ENCODE results near the gene SMURF2.

The SMURF2 gene

DNA sequence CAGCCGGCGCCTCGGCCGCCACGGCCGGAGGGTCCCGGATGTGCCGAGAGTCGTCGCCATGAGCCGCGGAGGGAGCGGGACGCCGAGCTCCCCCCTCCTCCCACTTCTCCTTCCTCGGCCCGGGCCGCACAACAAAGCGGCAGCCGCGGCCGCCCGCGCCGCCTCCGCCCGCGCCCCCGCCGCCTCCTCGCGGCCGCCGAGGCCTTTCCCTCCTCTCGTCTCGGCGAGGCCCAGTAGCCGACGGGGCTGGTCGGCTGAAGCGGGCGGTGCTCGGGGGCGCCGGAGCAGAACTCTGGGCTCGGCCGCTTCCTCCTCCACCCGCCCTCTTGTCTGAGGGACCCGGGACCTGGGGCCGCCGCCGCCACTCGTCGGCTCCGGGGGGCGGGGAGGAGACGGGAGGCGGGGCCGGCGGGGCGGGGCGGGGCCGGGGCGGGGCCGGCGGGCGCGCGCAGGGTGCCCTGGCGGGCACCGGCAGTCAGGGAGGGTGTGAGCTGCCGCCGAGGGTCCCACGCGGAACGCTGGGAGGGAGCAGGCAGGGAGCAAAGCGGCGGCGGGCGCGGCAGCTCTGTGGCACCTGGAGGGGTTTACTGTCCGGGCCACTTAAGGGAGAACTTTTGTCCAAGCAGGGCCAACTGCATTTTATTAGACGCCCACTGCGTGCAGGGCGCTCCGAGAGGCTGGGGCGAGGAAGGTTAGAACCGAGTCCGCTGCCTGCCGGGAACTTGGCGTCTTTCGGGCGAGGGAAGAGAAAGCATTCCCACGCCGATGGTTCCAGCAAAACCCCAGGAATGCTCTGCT is at the start of gene SMURF2:
Gene SMURF2 (minus strand): TSS at position 332 of the 798 bp plus-strand sequence. CDS start 427 bp downstream, outside the sequence.
- DNase-seq (ENCODE audit: low read depth), result peak; percentile 29

DNA sequence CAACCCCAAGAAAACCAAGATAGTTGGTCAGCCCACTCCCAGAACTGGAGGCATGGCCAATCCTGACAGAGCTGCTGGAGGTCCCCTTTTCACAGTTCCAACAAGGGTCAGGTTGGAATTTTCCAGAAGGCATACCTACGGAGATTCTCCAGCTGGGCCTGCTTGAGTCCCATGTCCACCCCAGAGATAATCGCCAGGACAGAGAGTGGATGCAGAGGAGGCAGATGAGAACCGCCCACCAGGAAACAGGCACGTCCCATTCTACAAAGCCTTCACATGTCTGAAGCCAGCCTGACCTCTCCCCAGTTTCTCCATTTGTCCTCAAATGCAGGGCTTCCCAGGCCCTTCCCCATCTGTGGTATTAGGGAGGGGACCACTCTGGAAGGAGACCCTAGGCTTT is 47.4 kb upstream of the SMURF2 start:
- no peak for DNase-seq (ENCODE audit: low read depth)

DNA sequence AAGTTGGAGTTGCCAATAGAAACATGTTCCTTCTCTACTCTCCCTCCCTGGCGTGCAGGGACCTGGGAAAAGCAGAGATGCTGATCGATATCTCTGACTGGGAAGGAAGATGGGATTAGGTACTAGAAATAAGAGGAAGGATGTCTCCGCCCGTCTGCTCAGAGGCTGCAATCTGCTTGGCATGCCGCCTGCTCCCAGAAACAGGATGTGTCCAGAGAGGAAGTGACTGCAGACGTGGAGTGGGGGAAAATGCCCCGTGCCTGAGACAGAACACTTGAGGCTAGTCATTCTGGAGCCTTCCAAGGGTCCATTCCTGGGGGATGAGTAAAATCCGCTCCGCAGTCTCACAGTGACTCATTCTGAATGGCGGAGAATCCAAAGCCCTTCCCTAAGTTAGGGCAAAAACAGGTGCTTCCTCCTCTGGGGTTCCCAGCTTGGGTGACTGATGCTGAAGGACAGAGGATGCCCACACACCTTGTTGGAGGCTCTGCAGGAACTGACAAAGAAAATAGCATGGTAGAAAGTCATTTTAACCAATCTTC is 45.0 kb upstream of the SMURF2 start:
- DNase-seq (ENCODE audit: low read depth), result peak; percentile 97

DNA sequence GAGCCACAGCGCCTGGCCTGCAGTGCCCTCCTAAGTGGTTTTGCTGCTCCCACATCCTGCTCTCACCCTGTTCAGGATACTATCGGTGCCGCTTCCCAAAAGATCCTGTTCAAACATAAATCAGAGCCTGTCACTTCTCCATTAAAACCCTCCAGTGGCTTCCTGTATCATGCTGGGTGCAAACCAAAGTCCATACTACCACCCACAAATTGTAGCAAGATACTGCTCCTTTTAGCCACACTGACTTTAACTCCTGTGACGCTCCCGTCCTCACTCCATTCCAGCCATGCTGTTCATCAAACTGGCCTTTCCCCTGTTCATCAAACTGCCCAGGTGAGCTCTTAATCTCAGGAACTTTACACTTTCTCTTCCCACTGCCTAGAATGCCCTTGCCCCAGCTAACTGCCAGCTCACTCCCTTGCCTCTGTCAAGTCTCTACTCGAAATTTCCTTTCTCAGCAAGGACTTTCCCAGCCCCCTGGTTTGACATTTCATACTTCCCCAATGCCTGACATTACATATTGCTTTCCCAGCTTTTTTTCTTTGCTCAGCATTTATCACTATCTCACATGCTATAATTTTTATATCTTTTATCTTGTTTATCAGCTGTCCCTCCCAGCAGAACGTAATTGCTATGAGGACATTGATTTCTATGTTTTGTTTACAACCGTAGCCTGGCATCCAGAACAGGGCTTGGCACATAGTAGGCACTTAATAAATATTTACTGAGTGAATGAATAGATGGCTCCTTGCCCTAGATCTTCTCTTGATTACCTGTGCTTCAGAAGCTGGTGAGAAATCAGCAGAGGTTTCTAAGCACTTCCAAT is 44.3 kb upstream of the SMURF2 start:
- DNase-seq (ENCODE audit: low read depth), result no peak

DNA sequence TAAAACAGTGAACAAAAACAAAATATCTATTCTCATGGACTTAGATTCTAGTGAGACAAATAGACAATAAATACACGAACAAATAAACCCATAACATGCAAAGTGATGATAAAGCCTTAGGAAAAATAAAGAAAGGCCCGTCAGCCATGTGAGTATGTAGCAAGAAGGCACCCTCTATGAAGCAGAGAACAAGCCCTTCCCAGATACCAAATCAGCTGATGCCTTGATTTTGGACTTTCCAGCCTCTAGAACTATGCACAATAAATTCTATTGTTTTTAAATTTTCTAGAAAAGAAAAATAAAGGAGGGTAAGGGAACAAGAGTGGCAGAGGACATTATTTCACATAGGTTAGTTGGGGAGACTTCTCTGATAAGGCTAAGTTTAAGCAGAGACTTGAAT is 40.7 kb upstream of the SMURF2 start:
- no peak for DNase-seq (ENCODE audit: low read depth)

DNA sequence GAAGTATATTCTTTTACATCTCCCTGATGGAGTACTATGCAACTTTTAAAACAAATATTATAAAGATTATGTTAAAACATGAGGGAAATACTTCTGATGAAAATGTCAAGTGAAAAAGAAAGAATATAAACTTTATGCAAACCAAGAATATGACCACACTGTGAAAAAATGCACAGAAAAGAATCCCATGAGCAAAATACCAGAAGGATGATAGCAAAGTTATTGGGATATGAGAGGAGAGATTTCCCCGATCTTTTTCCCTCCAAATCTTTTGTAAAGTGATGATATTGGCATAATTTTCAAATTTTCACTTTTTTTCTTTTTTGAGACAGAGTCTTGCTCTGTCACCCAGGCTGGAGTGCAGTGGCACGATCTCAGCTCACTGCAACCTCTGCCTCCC is 36.6 kb upstream of the SMURF2 start:
- DNase-seq (ENCODE audit: low read depth), result no peak

DNA sequence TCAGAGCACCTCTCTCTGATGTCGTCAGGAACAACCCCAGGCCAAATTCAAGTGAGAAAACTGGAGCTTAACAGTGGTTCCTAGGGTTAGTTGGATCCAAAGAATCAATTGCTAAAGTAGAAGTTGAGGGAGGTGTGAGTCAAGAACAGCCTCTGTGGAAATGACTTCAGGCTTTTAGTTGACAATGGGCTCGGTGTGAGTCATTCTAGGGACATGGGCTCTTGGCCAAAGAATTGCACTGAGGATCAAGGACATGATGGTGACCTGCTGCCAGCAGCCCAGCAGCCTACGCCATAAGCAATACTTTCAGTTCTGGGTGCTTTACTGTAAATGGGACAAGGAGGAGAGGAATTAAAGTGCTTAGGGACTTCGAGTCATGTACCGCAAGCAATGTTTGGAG is 32.1 kb upstream of the SMURF2 start:
- peak; percentile 13 for DNase-seq (ENCODE audit: low read depth)

DNA sequence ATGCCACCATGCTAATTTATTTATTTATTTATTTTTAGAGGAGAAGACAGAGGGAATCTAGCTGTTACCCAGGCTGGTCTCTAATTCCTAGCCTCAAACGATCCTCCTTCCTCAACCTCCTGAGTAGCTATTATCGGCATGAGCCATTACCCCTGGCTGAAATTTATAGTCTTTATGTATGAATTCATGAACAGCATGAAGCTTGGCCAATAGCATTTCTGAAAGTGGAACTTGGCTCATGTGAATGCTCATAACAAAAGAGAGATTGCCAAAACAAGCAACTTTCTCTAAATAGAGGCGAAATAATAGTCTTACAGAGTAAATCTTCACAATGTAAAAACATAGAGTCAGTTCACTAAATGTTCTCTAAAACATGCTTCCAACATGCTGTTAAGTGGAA is 30.1 kb upstream of the SMURF2 start:
- no peak for DNase-seq (ENCODE audit: low read depth)

DNA sequence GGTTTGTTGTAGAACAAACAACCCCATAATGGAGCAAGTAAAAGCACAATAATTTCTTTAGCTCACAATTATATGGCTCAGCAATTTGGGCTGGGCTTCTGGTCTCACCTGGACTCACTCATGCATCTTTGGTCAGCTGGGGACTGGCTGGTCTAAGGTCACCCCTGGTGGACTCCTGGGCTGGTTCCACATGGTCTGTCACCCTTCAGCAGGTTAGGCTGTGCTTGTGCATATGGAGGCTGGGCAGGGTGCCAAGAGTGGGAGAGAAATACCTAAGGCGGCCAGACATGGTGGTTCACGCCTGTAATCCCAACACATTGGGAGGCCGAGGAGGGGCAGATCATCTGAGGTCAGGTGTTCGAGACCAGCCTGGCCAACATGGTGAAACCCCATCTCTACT is 27.0 kb upstream of the SMURF2 start:
- DNase-seq (ENCODE audit: low read depth), result no peak

DNA sequence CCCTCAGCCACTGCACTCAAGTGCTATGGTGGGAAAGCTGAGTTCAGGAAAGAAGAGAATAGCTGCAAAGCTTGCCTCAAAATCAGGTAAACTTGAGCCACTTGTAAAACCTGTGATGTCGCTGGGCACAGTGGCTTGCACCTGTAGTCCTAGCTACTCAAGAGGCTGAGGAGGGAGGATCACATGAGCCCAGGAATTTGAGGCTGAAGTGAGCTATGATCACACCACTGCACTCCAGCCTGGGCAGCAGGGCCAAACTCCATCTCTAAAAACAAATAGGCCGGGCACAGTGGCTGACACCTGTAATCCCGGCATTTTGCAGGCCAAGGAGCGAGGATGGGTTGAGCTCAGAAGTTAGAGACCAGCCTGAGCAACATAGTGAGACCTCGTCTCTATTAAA is 26.4 kb upstream of the SMURF2 start:
- DNase-seq (ENCODE audit: low read depth), result no peak

DNA sequence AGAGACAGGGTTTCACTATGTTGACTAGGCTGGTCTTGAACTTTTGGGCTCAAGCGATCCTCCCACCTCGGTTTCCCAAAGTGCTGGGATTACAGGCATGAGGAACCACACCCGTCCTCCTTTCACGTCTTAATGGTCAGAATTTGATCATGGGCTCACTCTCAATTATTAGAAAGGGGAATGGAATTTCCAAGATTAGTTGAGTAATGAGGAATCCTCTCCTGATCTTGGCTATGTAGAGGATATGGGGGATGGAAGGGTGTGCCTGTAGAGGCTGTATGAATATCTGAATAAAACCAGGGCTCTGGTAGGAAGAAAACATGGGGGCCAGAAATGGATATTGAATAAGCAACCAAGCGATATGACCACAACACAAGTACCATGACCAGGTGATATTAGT is 25.9 kb upstream of the SMURF2 start:
- DNase-seq (ENCODE audit: low read depth), result peak; percentile 38

DNA sequence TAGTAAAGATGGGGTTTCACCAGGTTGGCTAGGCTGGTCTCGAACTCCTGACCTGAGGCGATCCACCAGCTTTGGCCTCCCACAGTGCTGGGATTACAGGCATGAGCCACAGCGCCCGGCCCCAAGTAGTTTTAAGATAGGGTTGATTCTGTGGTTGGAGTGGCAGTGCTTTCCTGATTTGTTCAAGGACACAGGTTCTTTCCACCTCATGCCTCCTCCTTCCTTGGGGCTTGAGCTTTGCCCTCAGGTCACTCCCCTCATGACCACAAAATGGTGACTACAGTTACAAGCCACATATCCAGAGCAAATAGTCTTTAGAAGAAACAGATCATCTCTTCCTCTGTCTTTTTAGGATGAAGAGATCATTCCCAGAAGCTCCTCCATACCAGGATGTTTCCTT is 25.3 kb upstream of the SMURF2 start:
- no peak for DNase-seq (ENCODE audit: low read depth)

DNA sequence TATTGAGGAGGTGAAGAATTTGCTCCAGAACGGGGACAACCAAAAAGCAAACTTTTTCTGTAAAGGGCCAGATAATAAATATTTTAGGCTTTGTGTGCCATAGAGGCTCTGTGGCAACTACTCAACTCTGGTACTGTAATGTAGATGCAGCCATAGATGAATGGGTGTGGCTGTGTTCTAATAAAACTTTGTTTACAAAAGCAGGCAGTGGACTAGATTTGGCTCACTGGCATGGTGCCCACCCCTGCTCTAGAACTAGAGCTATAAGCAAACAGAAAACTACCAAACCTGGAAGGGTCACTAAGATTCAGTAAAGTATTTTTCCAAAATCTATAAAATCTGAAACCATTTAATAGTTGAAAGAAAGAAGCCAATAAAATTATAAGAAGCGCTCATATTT is 24.6 kb upstream of the SMURF2 start:
- DNase-seq (ENCODE audit: low read depth), result no peak

DNA sequence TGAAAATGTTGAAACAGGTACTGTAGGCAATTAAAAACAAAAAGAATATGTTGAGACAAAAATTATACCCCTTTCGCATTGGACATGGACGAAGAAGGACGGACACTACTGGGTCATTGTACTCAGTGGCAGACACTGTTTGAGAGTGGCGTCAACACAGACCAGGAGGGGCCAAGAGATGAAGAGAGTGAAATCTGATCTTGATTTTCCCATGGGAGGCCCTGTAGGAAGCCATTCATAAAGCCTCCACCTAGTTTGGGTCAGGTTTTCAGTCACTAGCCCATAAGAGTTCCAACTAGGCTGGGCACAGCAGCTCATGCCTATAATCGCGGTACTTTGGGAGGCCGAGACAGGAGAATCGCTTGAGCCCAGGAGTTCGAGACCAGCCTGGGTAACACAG is 23.6 kb upstream of the SMURF2 start:
- no peak for DNase-seq (ENCODE audit: low read depth)

DNA sequence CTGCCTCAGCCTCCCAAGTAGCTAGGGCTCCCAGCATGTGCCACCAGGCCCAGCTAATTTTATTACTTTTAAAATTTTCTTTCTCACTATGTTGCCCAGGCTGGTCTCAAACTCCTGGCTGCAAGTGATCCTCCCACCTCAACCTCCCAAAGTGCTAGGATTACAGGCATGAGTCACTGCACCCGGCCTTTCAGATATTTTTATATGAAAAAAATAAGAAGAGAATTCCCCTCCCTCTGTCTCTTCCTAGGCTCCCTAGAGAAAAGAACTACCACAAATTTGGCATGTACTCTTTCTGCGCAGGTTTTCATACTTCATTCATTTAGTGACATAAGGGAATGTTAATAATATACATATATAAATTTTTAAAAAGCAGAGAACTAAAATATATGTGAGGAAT is 21.7 kb upstream of the SMURF2 start:
- DNase-seq (ENCODE audit: low read depth), result no peak

DNA sequence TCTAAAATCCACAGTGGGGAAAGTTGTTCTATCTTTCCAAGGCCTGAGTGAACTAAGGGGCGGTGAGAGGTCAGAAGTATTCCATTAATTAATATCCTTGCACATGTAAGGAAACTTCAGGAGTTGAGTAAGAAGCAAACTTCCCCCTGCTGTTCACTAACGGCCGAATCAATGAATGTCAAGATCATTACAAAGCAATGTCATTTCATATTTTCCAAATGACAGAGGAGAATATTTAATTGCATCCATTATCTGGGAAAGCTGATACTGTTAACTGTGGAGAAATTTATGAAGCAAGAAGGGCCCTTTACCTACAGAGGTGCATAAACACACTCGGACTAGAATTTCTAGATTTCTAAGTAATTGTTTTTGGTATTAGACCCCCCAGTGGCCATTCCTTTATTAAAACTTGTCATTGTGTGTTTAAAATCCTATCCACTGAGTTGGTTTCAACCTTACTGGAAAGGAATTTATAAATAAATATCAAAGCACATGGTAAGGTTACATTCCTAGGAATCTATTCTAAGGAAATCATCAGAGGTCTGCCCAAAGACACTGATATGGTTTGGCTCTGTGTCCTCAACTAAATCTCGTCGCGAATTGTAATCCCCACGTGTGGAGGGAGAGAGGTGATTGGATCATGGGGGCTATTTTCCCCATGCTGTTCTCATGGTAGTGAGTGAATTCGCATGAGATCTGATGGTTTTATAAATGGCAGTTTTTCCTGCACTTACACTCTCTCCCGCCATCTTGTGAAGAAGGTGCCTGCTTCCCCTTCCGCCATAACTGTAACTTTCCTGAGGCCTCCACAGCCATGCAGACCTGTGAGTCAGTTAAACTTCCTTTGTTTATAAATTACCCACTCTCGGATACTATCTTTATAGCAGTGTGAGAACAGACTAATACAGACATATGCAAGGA is 20.4 kb upstream of the SMURF2 start:
- DNase-seq (ENCODE audit: low read depth), result peak; percentile 60

DNA sequence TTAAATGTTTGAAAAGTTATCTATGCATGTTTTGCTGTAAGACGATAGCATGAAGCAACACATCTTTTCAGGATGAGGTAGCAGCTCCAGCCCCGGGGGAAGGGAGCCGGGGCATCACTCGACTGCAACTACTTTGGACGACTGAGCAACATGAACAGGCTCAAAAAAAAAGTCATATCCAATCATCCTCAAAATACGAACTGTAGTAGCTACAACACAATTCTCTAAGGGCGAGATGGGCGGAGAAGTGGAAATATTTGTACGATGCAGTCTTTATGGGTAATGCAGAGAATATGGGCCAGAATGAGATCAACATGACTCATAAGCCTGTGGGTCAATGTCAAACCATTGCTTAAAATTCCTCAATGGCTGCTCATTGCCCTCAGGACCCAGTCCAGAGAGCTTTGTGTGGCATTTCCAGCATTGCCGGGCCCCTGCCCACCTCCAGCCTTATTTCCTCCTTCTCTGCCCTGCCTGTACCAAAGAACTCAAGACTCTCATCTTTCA is 17.7 kb upstream of the SMURF2 start:
- peak; percentile 86 for DNase-seq (ENCODE audit: low read depth)

DNA sequence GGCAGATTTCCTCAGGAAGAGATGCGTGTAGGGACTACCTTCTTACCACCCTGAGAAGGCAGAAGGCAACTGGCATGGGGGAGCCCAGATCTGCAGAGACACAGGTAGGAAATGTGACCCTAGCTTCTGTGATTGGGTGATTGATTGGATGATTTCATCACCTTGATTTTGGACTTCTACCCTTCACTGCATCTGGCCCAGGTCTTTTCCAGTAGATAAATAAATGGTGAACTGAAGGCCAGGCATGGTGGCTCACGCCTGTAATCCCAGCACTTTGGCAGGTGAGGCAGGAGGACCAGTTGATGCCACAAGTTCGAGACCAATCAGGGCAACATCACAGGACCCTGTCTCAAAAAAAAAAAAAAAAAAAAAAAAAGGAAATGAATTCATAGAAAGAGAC is 14.7 kb upstream of the SMURF2 start:
- DNase-seq (ENCODE audit: low read depth), result no peak

DNA sequence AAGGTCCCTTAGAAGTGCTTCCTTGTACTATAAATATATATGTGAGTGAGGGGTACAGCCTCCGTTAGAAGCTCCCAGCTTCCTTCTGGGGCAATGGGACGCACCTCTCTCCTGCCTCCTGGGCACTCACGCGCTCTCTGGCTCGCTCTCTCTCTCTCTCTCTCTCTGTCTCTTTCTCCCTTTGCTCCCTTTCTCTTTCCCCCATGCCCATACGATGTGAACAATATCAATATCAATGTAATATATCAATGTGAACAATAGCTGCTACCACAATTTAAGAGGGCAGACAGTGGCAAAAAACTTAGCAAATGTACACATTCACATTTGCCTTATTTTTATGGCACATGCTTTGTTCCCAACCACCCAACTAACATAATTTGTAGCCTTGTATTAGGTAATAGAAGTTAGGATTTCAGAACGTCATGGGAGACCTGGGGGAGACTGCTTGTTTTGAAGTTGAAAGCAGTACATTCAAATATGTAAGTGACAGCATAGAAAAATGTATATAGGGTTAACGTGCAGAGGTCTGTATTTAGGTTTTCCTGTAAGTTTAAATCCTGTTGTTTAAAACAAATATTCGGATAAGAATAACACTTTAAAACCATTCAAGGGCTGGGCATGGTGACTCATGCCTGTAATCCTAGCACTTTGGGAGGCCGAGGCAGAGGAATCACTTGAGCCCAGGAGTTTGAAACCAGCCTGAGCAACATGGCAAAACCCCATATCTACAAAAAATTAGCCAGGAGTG is 8.9 kb upstream of the SMURF2 start:
- DNase-seq (ENCODE audit: low read depth), result peak; percentile 26

DNA sequence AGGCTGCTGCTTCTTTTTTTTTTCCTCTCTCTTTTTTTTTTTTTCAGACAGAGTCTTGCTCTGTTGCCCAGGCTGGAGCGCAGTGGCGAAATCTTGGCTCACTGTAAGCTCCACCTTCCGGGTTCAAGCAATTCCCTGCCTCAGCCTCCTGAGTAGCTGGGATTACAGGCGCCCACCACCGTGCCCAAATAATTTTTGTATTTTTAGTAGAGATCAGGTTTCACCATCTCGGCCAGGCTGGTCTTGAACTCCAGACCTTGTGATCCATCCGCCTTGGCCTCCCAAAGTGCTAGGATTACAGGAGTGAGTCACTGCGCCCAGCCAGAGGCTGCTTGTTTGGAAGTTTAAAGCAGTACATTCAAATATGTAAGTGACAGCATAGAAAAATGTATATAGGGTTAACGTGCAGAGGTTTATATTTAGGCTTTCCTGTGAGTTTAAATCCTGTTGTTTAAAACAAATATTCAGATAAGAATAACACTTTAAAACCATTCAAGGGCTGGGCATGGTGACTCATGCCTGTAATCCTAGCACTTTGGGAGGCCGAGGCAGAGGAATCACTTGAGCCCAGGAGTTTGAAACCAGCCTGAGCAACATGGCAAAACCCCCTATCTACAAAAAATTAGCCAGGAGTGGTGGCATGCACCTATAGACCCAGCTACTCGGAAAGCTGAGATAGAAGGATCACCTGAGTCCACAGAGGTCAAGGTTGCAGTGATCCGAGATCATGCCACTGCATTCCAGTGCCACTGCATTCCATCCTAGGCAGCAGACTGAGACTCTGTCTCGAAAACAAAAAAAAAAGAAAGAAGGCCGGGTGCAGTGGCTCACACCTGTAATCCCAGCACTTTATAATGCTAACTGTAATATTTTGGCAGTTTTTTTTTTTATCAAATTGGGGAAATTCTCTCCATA is 6.0 kb upstream of the SMURF2 start:
- DNase-seq (ENCODE audit: low read depth), result peak; percentile 77

Data from amniotic epithelial cell (primary cell).